Measurements from ENCODE around the gene NCKAP5L.
"Not testable (repeated sequence)": the region's sequence is repeated elsewhere in the genome, so short reads cannot be mapped to it uniquely, and the experiment has no call there.

Gene NCKAP5L

GRCh38 chr12:49828133-49829091 is at the start of gene NCKAP5L:
TSS of gene NCKAP5L (minus strand) at chr12:49828413. CDS start at chr12:49804044, 24,369 bp downstream.
- WGBS (ENCODE audit: insufficient coverage, insufficient read length): no CpG with 5 or more reads among the region's 61 CpGs
- H3K27ac ChIP-seq (ENCODE audit: low read length): peak within 1 kb of the TSS; percentile 8
- peak; percentile 89 for DNase-seq (ENCODE audit: low read depth, low spot score)
- peak within 1 kb of the TSS; percentile 88 for H3K4me3 ChIP-seq (ENCODE audit: low read length)
- H3K4me1 ChIP-seq (ENCODE audit: control insufficient read depth, insufficient read depth, low read length): no peaks in the 10 kb centered on the region
- no peaks in the 10 kb centered on the region for H3K9me3 ChIP-seq (ENCODE audit: control insufficient read depth, insufficient read depth, low read length)
- no peaks in the 10 kb centered on the region for H3K27me3 ChIP-seq (ENCODE audit: control insufficient read depth, insufficient read depth, low read length)
- no peaks in the 10 kb centered on the region for H3K36me3 ChIP-seq (ENCODE audit: control insufficient read depth, insufficient read depth, low read length)

- DNase-seq (ENCODE audit: low read depth, low spot score): no peak
- Histone ChIP-seq H3K4me3 (ENCODE audit: low read length) (no peak overlapping the region), H3K36me3 (ENCODE audit: control insufficient read depth, insufficient read depth, low read length) (no peaks in the 10 kb centered on the region), H3K27ac (ENCODE audit: low read length) (no peak overlapping the region), H3K9me3 (ENCODE audit: control insufficient read depth, insufficient read depth, low read length) (no peaks in the 10 kb centered on the region), H3K27me3 (ENCODE audit: control insufficient read depth, insufficient read depth, low read length) (no peaks in the 10 kb centered on the region), H3K4me1 (ENCODE audit: control insufficient read depth, insufficient read depth, low read length) (no peaks in the 10 kb centered on the region)
- no CpG with 5 or more reads among the region's 5 CpGs for whole genome bisulfite sequencing (ENCODE audit: insufficient coverage, insufficient read length)
Measured at GRCh38 chr12:49877066-49877465, 48.9 kb upstream of the NCKAP5L start.

GRCh38 chr12:49876070-49876469 is 47.9 kb upstream of the NCKAP5L start:
- Histone ChIP-seq H3K4me3 (ENCODE audit: low read length) (no peak overlapping the region), H3K27me3 (ENCODE audit: control insufficient read depth, insufficient read depth, low read length) (no peaks in the 10 kb centered on the region), H3K27ac (ENCODE audit: low read length) (no peak overlapping the region), H3K9me3 (ENCODE audit: control insufficient read depth, insufficient read depth, low read length) (no peaks in the 10 kb centered on the region), H3K4me1 (ENCODE audit: control insufficient read depth, insufficient read depth, low read length) (no peaks in the 10 kb centered on the region), H3K36me3 (ENCODE audit: control insufficient read depth, insufficient read depth, low read length) (no peaks in the 10 kb centered on the region)
- no peak for DNase-seq (ENCODE audit: low read depth, low spot score)
- WGBS (ENCODE audit: insufficient coverage, insufficient read length): no CpG with 5 or more reads among the region's 3 CpGs

- DNase-seq (ENCODE audit: low read depth, low spot score): no peak
- no peak overlapping the region for H3K4me3 ChIP-seq (ENCODE audit: low read length)
- H3K27me3 ChIP-seq (ENCODE audit: control insufficient read depth, insufficient read depth, low read length): no peaks in the 10 kb centered on the region
- H3K4me1 ChIP-seq (ENCODE audit: control insufficient read depth, insufficient read depth, low read length): no peaks in the 10 kb centered on the region
- no peak overlapping the region for H3K27ac ChIP-seq (ENCODE audit: low read length)
- H3K36me3 ChIP-seq (ENCODE audit: control insufficient read depth, insufficient read depth, low read length): no peaks in the 10 kb centered on the region
- no CpG with 5 or more reads among the region's 9 CpGs for WGBS (ENCODE audit: insufficient coverage, insufficient read length)
- no peaks in the 10 kb centered on the region for H3K9me3 ChIP-seq (ENCODE audit: control insufficient read depth, insufficient read depth, low read length)
Measured at GRCh38 chr12:49875115-49875720, 47.0 kb upstream of the NCKAP5L start.

GRCh38 chr12:49874142-49874897 is 46.1 kb upstream of the NCKAP5L start:
- Histone ChIP-seq H3K27me3 (ENCODE audit: control insufficient read depth, insufficient read depth, low read length) (no peaks in the 10 kb centered on the region), H3K4me3 (ENCODE audit: low read length) (no peak overlapping the region), H3K4me1 (ENCODE audit: control insufficient read depth, insufficient read depth, low read length) (no peaks in the 10 kb centered on the region), H3K9me3 (ENCODE audit: control insufficient read depth, insufficient read depth, low read length) (no peaks in the 10 kb centered on the region), H3K36me3 (ENCODE audit: control insufficient read depth, insufficient read depth, low read length) (no peaks in the 10 kb centered on the region), H3K27ac (ENCODE audit: low read length) (no peak overlapping the region)
- DNase-seq (ENCODE audit: low read depth, low spot score): no peak
- no CpG with 5 or more reads among the region's 12 CpGs for WGBS (ENCODE audit: insufficient coverage, insufficient read length)

- Histone ChIP-seq H3K36me3 (ENCODE audit: control insufficient read depth, insufficient read depth, low read length) (no peaks in the 10 kb centered on the region), H3K9me3 (ENCODE audit: control insufficient read depth, insufficient read depth, low read length) (no peaks in the 10 kb centered on the region), H3K4me1 (ENCODE audit: control insufficient read depth, insufficient read depth, low read length) (no peaks in the 10 kb centered on the region), H3K27me3 (ENCODE audit: control insufficient read depth, insufficient read depth, low read length) (no peaks in the 10 kb centered on the region), H3K27ac (ENCODE audit: low read length) (no peak overlapping the region), H3K4me3 (ENCODE audit: low read length) (no peak overlapping the region)
- WGBS (ENCODE audit: insufficient coverage, insufficient read length): no CpG with 5 or more reads among the region's 3 CpGs
- DNase-seq (ENCODE audit: low read depth, low spot score): no peak
Measured at GRCh38 chr12:49873361-49873934, 45.2 kb upstream of the NCKAP5L start.

GRCh38 chr12:49872781-49873181 is 44.6 kb upstream of the NCKAP5L start:
- no CpG with 5 or more reads among the region's 6 CpGs for WGBS (ENCODE audit: insufficient coverage, insufficient read length)
- Histone ChIP-seq H3K27me3 (ENCODE audit: control insufficient read depth, insufficient read depth, low read length) (no peaks in the 10 kb centered on the region), H3K27ac (ENCODE audit: low read length) (no peak overlapping the region), H3K36me3 (ENCODE audit: control insufficient read depth, insufficient read depth, low read length) (no peaks in the 10 kb centered on the region), H3K9me3 (ENCODE audit: control insufficient read depth, insufficient read depth, low read length) (no peaks in the 10 kb centered on the region), H3K4me3 (ENCODE audit: low read length) (no peak overlapping the region), H3K4me1 (ENCODE audit: control insufficient read depth, insufficient read depth, low read length) (no peaks in the 10 kb centered on the region)
- no peak for DNase-seq (ENCODE audit: low read depth, low spot score)

- no peaks in the 10 kb centered on the region for H3K27me3 ChIP-seq (ENCODE audit: control insufficient read depth, insufficient read depth, low read length)
- H3K36me3 ChIP-seq (ENCODE audit: control insufficient read depth, insufficient read depth, low read length): no peaks in the 10 kb centered on the region
- no peaks in the 10 kb centered on the region for H3K9me3 ChIP-seq (ENCODE audit: control insufficient read depth, insufficient read depth, low read length)
- DNase-seq (ENCODE audit: low read depth, low spot score): no peak
- H3K4me1 ChIP-seq (ENCODE audit: control insufficient read depth, insufficient read depth, low read length): no peaks in the 10 kb centered on the region
- H3K27ac ChIP-seq (ENCODE audit: low read length): no peak overlapping the region
- H3K4me3 ChIP-seq (ENCODE audit: low read length): no peak overlapping the region
- WGBS (ENCODE audit: insufficient coverage, insufficient read length): no CpG with 5 or more reads among the region's 5 CpGs
Measured at GRCh38 chr12:49872381-49872780, 44.2 kb upstream of the NCKAP5L start.

GRCh38 chr12:49871811-49872251 is 43.6 kb upstream of the NCKAP5L start:
- not testable (repeated sequence) for H3K9me3 ChIP-seq (ENCODE audit: control insufficient read depth, insufficient read depth, low read length); H3K4me3 ChIP-seq (ENCODE audit: low read length); DNase-seq (ENCODE audit: low read depth, low spot score); H3K36me3 ChIP-seq (ENCODE audit: control insufficient read depth, insufficient read depth, low read length); H3K27ac ChIP-seq (ENCODE audit: low read length); H3K4me1 ChIP-seq (ENCODE audit: control insufficient read depth, insufficient read depth, low read length); H3K27me3 ChIP-seq (ENCODE audit: control insufficient read depth, insufficient read depth, low read length)
- WGBS (ENCODE audit: insufficient coverage, insufficient read length): no CpG with 5 or more reads among the region's 8 CpGs

GRCh38 chr12:49871263-49871561 is 43.0 kb upstream of the NCKAP5L start:
- no peak for DNase-seq (ENCODE audit: low read depth, low spot score)
- no CpG with 5 or more reads among the region's 4 CpGs for WGBS (ENCODE audit: insufficient coverage, insufficient read length)
- Histone ChIP-seq H3K36me3 (ENCODE audit: control insufficient read depth, insufficient read depth, low read length) (no peaks in the 10 kb centered on the region), H3K4me1 (ENCODE audit: control insufficient read depth, insufficient read depth, low read length) (no peaks in the 10 kb centered on the region), H3K9me3 (ENCODE audit: control insufficient read depth, insufficient read depth, low read length) (no peaks in the 10 kb centered on the region), H3K27ac (ENCODE audit: low read length) (no peak overlapping the region), H3K4me3 (ENCODE audit: low read length) (no peak overlapping the region), H3K27me3 (ENCODE audit: control insufficient read depth, insufficient read depth, low read length) (no peaks in the 10 kb centered on the region)

All from iPS DF 6.9 (cell line).